ENCODE results near the gene KCNIP1.
"Not testable (repeated sequence)": the region's sequence is repeated elsewhere in the genome, so short reads cannot be mapped to it uniquely, and the experiment has no call there.

Gene KCNIP1

GRCh38 chr5:170550382-170550781 is 46.6 kb downstream of the KCNIP1 start:
- H3K27ac Mint-ChIP-seq; DNase-seq; H3K4me3 Mint-ChIP-seq; H3K36me3 Mint-ChIP-seq (ENCODE audit: low read depth); H3K4me1 Mint-ChIP-seq (ENCODE audit: low read depth); H3K9me3 Mint-ChIP-seq: not testable (repeated sequence)
- peaks cover 15% of the 10 kb centered on the region for H3K27me3 Mint-ChIP-seq

GRCh38 chr5:170551076-170551475 is 47.3 kb downstream of the KCNIP1 start:
- Mint-ChIP-seq H3K9me3 (no peaks in the 10 kb centered on the region), H3K4me1 (ENCODE audit: low read depth) (no peaks in the 10 kb centered on the region), H3K36me3 (ENCODE audit: low read depth) (no peaks in the 10 kb centered on the region), H3K27me3 (peaks cover 15% of the 10 kb centered on the region), H3K4me3 (no peak overlapping the region), H3K27ac (no peak overlapping the region)
- peak; percentile 3 for DNase-seq

GRCh38 chr5:170551622-170552021 is 47.8 kb downstream of the KCNIP1 start:
- no peaks in the 10 kb centered on the region for H3K4me1 Mint-ChIP-seq (ENCODE audit: low read depth)
- no peak for DNase-seq
- no peaks in the 10 kb centered on the region for H3K36me3 Mint-ChIP-seq (ENCODE audit: low read depth)
- H3K27ac Mint-ChIP-seq = no peak overlapping the region
- no peaks in the 10 kb centered on the region for H3K9me3 Mint-ChIP-seq
- H3K27me3 Mint-ChIP-seq = peaks cover 15% of the 10 kb centered on the region
- H3K4me3 Mint-ChIP-seq = no peak overlapping the region

- DNase-seq = peak; percentile 8
- Mint-ChIP-seq H3K4me1 (ENCODE audit: low read depth) (no peaks in the 10 kb centered on the region), H3K27me3 (peaks cover 12% of the 10 kb centered on the region), H3K36me3 (ENCODE audit: low read depth) (no peaks in the 10 kb centered on the region), H3K4me3 (no peak overlapping the region), H3K9me3 (no peaks in the 10 kb centered on the region), H3K27ac (no peak overlapping the region)
Measured at GRCh38 chr5:170552621-170553115, 48.8 kb downstream of the KCNIP1 start.

GRCh38 chr5:170553218-170553617 is 49.4 kb downstream of the KCNIP1 start:
- no peak for DNase-seq
- H3K4me3 Mint-ChIP-seq = no peak overlapping the region
- peaks cover 9% of the 10 kb centered on the region for H3K27me3 Mint-ChIP-seq
- no peaks in the 10 kb centered on the region for H3K36me3 Mint-ChIP-seq (ENCODE audit: low read depth)
- H3K4me1 Mint-ChIP-seq (ENCODE audit: low read depth) = no peaks in the 10 kb centered on the region
- no peak overlapping the region for H3K27ac Mint-ChIP-seq
- no peaks in the 10 kb centered on the region for H3K9me3 Mint-ChIP-seq

GRCh38 chr5:170554521-170555267 is 50.9 kb downstream of the KCNIP1 start:
- Mint-ChIP-seq H3K27me3 (peaks cover 19% of the 10 kb centered on the region), H3K27ac (no peak overlapping the region), H3K4me3 (no peak overlapping the region), H3K9me3 (no peaks in the 10 kb centered on the region), H3K36me3 (ENCODE audit: low read depth) (no peaks in the 10 kb centered on the region), H3K4me1 (ENCODE audit: low read depth) (no peaks in the 10 kb centered on the region)
- peak; percentile 12 for DNase-seq

- Mint-ChIP-seq H3K9me3 (no peaks in the 10 kb centered on the region), H3K4me3 (no peak overlapping the region), H3K27me3 (peaks cover 43% of the 10 kb centered on the region), H3K4me1 (ENCODE audit: low read depth) (no peaks in the 10 kb centered on the region), H3K36me3 (ENCODE audit: low read depth) (no peaks in the 10 kb centered on the region), H3K27ac (no peak overlapping the region)
- DNase-seq = no peak
Measured at GRCh38 chr5:170557314-170557713, 53.5 kb downstream of the KCNIP1 start.

GRCh38 chr5:170559296-170559695 is 55.5 kb downstream of the KCNIP1 start:
- H3K36me3 Mint-ChIP-seq (ENCODE audit: low read depth) = no peaks in the 10 kb centered on the region
- no peak overlapping the region for H3K4me3 Mint-ChIP-seq
- H3K9me3 Mint-ChIP-seq = no peaks in the 10 kb centered on the region
- no peaks in the 10 kb centered on the region for H3K4me1 Mint-ChIP-seq (ENCODE audit: low read depth)
- H3K27ac Mint-ChIP-seq = no peak overlapping the region
- DNase-seq = no peak
- peaks cover 59% of the 10 kb centered on the region for H3K27me3 Mint-ChIP-seq

- DNase-seq = no peak
- Mint-ChIP-seq H3K27me3 (peaks cover 61% of the 10 kb centered on the region), H3K4me3 (no peak overlapping the region), H3K4me1 (ENCODE audit: low read depth) (no peaks in the 10 kb centered on the region), H3K27ac (no peak overlapping the region), H3K9me3 (no peaks in the 10 kb centered on the region), H3K36me3 (ENCODE audit: low read depth) (no peaks in the 10 kb centered on the region)
Measured at GRCh38 chr5:170560938-170561337, 57.1 kb downstream of the KCNIP1 start.

GRCh38 chr5:170562166-170562874 is 58.5 kb downstream of the KCNIP1 start:
- DNase-seq = no peak
- H3K4me3 Mint-ChIP-seq = no peak overlapping the region
- H3K4me1 Mint-ChIP-seq (ENCODE audit: low read depth) = no peaks in the 10 kb centered on the region
- H3K36me3 Mint-ChIP-seq (ENCODE audit: low read depth) = no peaks in the 10 kb centered on the region
- no peak overlapping the region for H3K27ac Mint-ChIP-seq
- no peaks in the 10 kb centered on the region for H3K9me3 Mint-ChIP-seq
- peaks cover 73% of the 10 kb centered on the region for H3K27me3 Mint-ChIP-seq

- no peaks in the 10 kb centered on the region for H3K9me3 Mint-ChIP-seq
Measured at GRCh38 chr5:170562875-170563228, 59.0 kb downstream of the KCNIP1 start.

GRCh38 chr5:170563824-170564567 is 60.2 kb downstream of the KCNIP1 start:
- Mint-ChIP-seq H3K27me3 (peaks cover 85% of the 10 kb centered on the region), H3K27ac (no peak overlapping the region), H3K4me1 (ENCODE audit: low read depth) (no peaks in the 10 kb centered on the region), H3K4me3 (no peak overlapping the region), H3K9me3 (no peaks in the 10 kb centered on the region), H3K36me3 (ENCODE audit: low read depth) (no peaks in the 10 kb centered on the region)
- no peak for DNase-seq

More at GRCh38 chr5:170562875-170563228, 59.0 kb downstream of the KCNIP1 start:
- no peak overlapping the region for H3K4me3 Mint-ChIP-seq
- H3K4me1 Mint-ChIP-seq (ENCODE audit: low read depth) = no peaks in the 10 kb centered on the region
- no peaks in the 10 kb centered on the region for H3K36me3 Mint-ChIP-seq (ENCODE audit: low read depth)
- no peak overlapping the region for H3K27ac Mint-ChIP-seq
- DNase-seq = no peak
- peaks cover 78% of the 10 kb centered on the region for H3K27me3 Mint-ChIP-seq

- no peaks in the 10 kb centered on the region for H3K9me3 Mint-ChIP-seq
- H3K4me1 Mint-ChIP-seq (ENCODE audit: low read depth) = no peaks in the 10 kb centered on the region
- H3K36me3 Mint-ChIP-seq (ENCODE audit: low read depth) = no peaks in the 10 kb centered on the region
- no peak overlapping the region for H3K27ac Mint-ChIP-seq
- no peak overlapping the region for H3K4me3 Mint-ChIP-seq
- DNase-seq = no peak
- peaks cover 85% of the 10 kb centered on the region for H3K27me3 Mint-ChIP-seq
Measured at GRCh38 chr5:170565072-170565471, 61.3 kb downstream of the KCNIP1 start.

GRCh38 chr5:170569101-170569500 is 65.3 kb downstream of the KCNIP1 start:
- H3K27me3 Mint-ChIP-seq = peaks cover 81% of the 10 kb centered on the region

GRCh38 chr5:170570476-170570875 is 66.7 kb downstream of the KCNIP1 start:
- Mint-ChIP-seq H3K27ac (no peak overlapping the region), H3K27me3 (peaks cover 83% of the 10 kb centered on the region), H3K4me3 (no peak overlapping the region), H3K4me1 (ENCODE audit: low read depth) (peaks cover 23% of the 10 kb centered on the region), H3K9me3 (peaks cover 3% of the 10 kb centered on the region), H3K36me3 (ENCODE audit: low read depth) (no peaks in the 10 kb centered on the region)
- DNase-seq = no peak

More at GRCh38 chr5:170569101-170569500, 65.3 kb downstream of the KCNIP1 start:
- no peak for DNase-seq
- H3K4me1 Mint-ChIP-seq (ENCODE audit: low read depth) = peaks cover 23% of the 10 kb centered on the region
- no peaks in the 10 kb centered on the region for H3K9me3 Mint-ChIP-seq
- H3K4me3 Mint-ChIP-seq = no peak overlapping the region
- no peak overlapping the region for H3K27ac Mint-ChIP-seq
- no peaks in the 10 kb centered on the region for H3K36me3 Mint-ChIP-seq (ENCODE audit: low read depth)

Data from activated T-cell treated with anti-CD3 and anti-CD28 coated beads, Interleukin-2, amount 50 U/mL, for 24 hours (primary cell).